GM19372 (cell line): ENCODE results near the gene SFXN2.
"Not testable (repeated sequence)": the region's sequence is repeated elsewhere in the genome, so short reads cannot be mapped to it uniquely, and the experiment has no call there.

Source experiments
- ATAC-seq: cut with Tn5 transposase; IDR thresholded peaks from one replicate; pipeline ENCODE4 v1.9.1; 2021; ENCODE audit warnings: mild to moderate bottlenecking, low read depth, moderate library complexity; ENCODE audit not compliant: unreplicated experiment

The SFXN2 gene

GRCh38 chr10:102716900-102717565 is 2.6 kb downstream of the SFXN2 start:
- ATAC-seq = not testable (repeated sequence)

- no peak for ATAC-seq
Measured at GRCh38 chr10:102718220-102718619, 3.8 kb downstream of the SFXN2 start.

GRCh38 chr10:102720337-102720736 is 5.9 kb downstream of the SFXN2 start:
- ATAC-seq = no peak

- ATAC-seq = no peak
Measured at GRCh38 chr10:102720775-102721301, 6.4 kb downstream of the SFXN2 start.

- ATAC-seq = no peak
Measured at GRCh38 chr10:102721954-102722353, 7.5 kb downstream of the SFXN2 start.

- ATAC-seq = no peak
Measured at GRCh38 chr10:102723989-102724388, 9.6 kb downstream of the SFXN2 start.

GRCh38 chr10:102726274-102726673 is 11.8 kb downstream of the SFXN2 start:
- ATAC-seq = no peak

GRCh38 chr10:102727037-102727818 is 12.8 kb downstream of the SFXN2 start:
- no peak for ATAC-seq

- no peak for ATAC-seq
Measured at GRCh38 chr10:102729029-102730026, 14.9 kb downstream of the SFXN2 start.

- ATAC-seq = no peak
Measured at GRCh38 chr10:102731222-102731800, 16.9 kb downstream of the SFXN2 start.

- ATAC-seq = no peak
Measured at GRCh38 chr10:102732661-102733060, 18.2 kb downstream of the SFXN2 start.

GRCh38 chr10:102735065-102735562 is 20.7 kb downstream of the SFXN2 start:
- ATAC-seq = no peak

GRCh38 chr10:102738692-102739121 is 24.3 kb downstream of the SFXN2 start:
- ATAC-seq = no peak

- ATAC-seq = no peak
Measured at GRCh38 chr10:102740229-102740628, 25.8 kb downstream of the SFXN2 start.

- ATAC-seq = no peak
Measured at GRCh38 chr10:102741726-102742237, 27.3 kb downstream of the SFXN2 start.

GRCh38 chr10:102742313-102742712 is 27.9 kb downstream of the SFXN2 start:
- ATAC-seq = not testable (repeated sequence)

GRCh38 chr10:102743078-102743587 is 28.7 kb downstream of the SFXN2 start:
- no peak for ATAC-seq

GRCh38 chr10:102743588-102744373 is 29.3 kb downstream of the SFXN2 start, which contains the start of gene WBP1L:
WBP1L (plus strand) TSS chr10:102743948; CDS start chr10:102744054, 106 bp downstream.
- peak; percentile 98 for ATAC-seq
